Smooth muscle cell (in vitro differentiated cells): Measurements from ENCODE around the gene ARHGAP26. TPM values are rescaled to one million over a fixed set of nuclear protein-coding genes. Genes with fewer than 3 reads are reported as not detected.

Experiments used
- DNase-seq: peaks from one replicate; lab custom pipeline; 2025; ENCODE audit not compliant: unreplicated experiment; lab: John Stamatoyannopoulos, UW
- H2AFZ ChIP-seq: fragments of 200-600 bp; sonication (generic); 2 replicates; pipeline ENCODE4 v1.6.0; 2016; ENCODE audit warnings: antibody characterized with exemption, low read depth, mild to moderate bottlenecking
- H3F3A ChIP-seq: fragments of 200-600 bp; sonication (generic); 2 replicates; pipeline ENCODE4 v1.6.0; 2017; ENCODE audit warnings: antibody characterized with exemption, low read depth
- H3K27ac ChIP-seq: fragments of 200-600 bp; sonication (generic); 2 replicates; pipeline ENCODE4 v1.5.1; 2016; ENCODE audit warnings: low read depth, mild to moderate bottlenecking
- H3K27me3 ChIP-seq: fragments of 200-600 bp; sonication (generic); 2 replicates; pipeline ENCODE4 v1.6.1; 2016; ENCODE audit warnings: low read depth, mild to moderate bottlenecking
- H3K36me3 ChIP-seq: fragments of 200-600 bp; sonication (generic); 2 replicates; pipeline ENCODE4 v1.5.1; 2016; ENCODE audit warnings: low read depth
- H3K4me1 ChIP-seq: fragments of 200-600 bp; sonication (generic); 2 replicates; pipeline ENCODE4 v1.5.1; 2016; ENCODE audit warnings: low read depth
- H3K4me2 ChIP-seq: fragments of 200-600 bp; sonication (generic); 2 replicates; pipeline ENCODE4 v1.6.0; 2016; ENCODE audit warnings: mild to moderate bottlenecking
- H3K4me3 ChIP-seq: fragments of 200-600 bp; sonication (generic); 2 replicates; pipeline ENCODE4 v1.5.1; 2016; ENCODE audit warnings: mild to moderate bottlenecking
- H3K79me2 ChIP-seq: fragments of 200-600 bp; sonication (generic); 2 replicates; pipeline ENCODE4 v1.6.0; 2016; ENCODE audit warnings: low read depth, mild to moderate bottlenecking
- H3K9ac ChIP-seq: fragments of 200-600 bp; sonication (generic); 2 replicates; pipeline ENCODE4 v1.6.0; 2016; ENCODE audit warnings: low read depth
- H3K9me3 ChIP-seq: fragments of 200-600 bp; sonication (generic); replicated peaks from 2 replicates; pipeline ENCODE4 v1.5.1; 2016; ENCODE audit warnings: low read depth
- H4K20me1 ChIP-seq: fragments of 200-600 bp; sonication (generic); 2 replicates; pipeline ENCODE4 v1.6.0; 2016; ENCODE audit warnings: low read depth
- CTCF ChIP-seq: fragments of 200-600 bp; sonication (generic); IDR thresholded peaks from 2 replicates; pipeline ENCODE4 v1.5.1; 2017; ENCODE audit warnings: borderline replicate concordance, mild to moderate bottlenecking, antibody characterized with exemption; ENCODE audit not compliant: insufficient read depth, poor library complexity, severe bottlenecking
- WGBS: methylation state at CpG from one replicate; pipeline ENCODE4 v1.1.7; 2016; ENCODE audit warnings: low lambda C conversion rate; 5-methylcytosine and 5-hydroxymethylcytosine counted together
- polyA plus RNA-seq: library from polyadenylated mRNA; unstranded; fragments of >200 nt; fragmentation: Nextera tagmentation; extraction: Ambion mirVana; gene quantifications from 2 replicates; pipeline ENCODE4 v1.2.1, GENCODE V29; 2016
- total RNA-seq: library from RNA; depleted of rRNA; stranded (reverse); fragments of >200 nt; gene quantifications from 2 replicates; pipeline ENCODE4 v1.2.3, GENCODE V29; 2014

The ARHGAP26 gene
- total and polyA plus RNA-seq, 2 experiments from 2014 or later = 2.2 to 5.1 TPM

GRCh38 chr5:142937374-142937773, 167.2 kb downstream of the ARHGAP26 start:
- no peak overlapping the region for H3K4me2 ChIP-seq
- TF ChIP-seq CTCF = no peak

GRCh38 chr5:142938266-142938880, 168.2 kb downstream of the ARHGAP26 start:
- no peaks in the 10 kb centered on the region for H3F3A ChIP-seq
- no peaks in the 10 kb centered on the region for H3K9me3 ChIP-seq
- H3K36me3 ChIP-seq = no peaks in the 10 kb centered on the region
- no peaks in the 10 kb centered on the region for H4K20me1 ChIP-seq
- 87% methylated on average over 4 of the region's 4 CpGs for WGBS
- no peak overlapping the region for H2AFZ ChIP-seq
- TF ChIP-seq CTCF = no peak
- no peaks in the 10 kb centered on the region for H3K4me1 ChIP-seq
- no peaks in the 10 kb centered on the region for H3K27me3 ChIP-seq
- no peak overlapping the region for H3K4me2 ChIP-seq
- DNase-seq = no peak
- H3K9ac ChIP-seq = no peak overlapping the region
- H3K27ac ChIP-seq = no peak overlapping the region
- no peak overlapping the region for H3K4me3 ChIP-seq
- no peaks in the 10 kb centered on the region for H3K79me2 ChIP-seq

More at GRCh38 chr5:142937374-142937773, 167.2 kb downstream of the ARHGAP26 start:
- Histone ChIP-seq H3K4me3 (no peak overlapping the region), H4K20me1 (no peaks in the 10 kb centered on the region), H3K36me3 (no peaks in the 10 kb centered on the region), H3K79me2 (no peaks in the 10 kb centered on the region), H3K4me1 (no peaks in the 10 kb centered on the region), H3K27ac (no peak overlapping the region), H2AFZ (no peak overlapping the region), H3K27me3 (no peaks in the 10 kb centered on the region), H3K9ac (no peak overlapping the region), H3F3A (no peaks in the 10 kb centered on the region), H3K9me3 (no peaks in the 10 kb centered on the region)
- WGBS = 96% methylated on average over 4 of the region's 4 CpGs
- DNase-seq = no peak

GRCh38 chr5:142939006-142939405, 168.8 kb downstream of the ARHGAP26 start:
- Histone ChIP-seq H3K9ac (no peak overlapping the region), H3K36me3 (no peaks in the 10 kb centered on the region), H2AFZ (no peak overlapping the region), H3K4me1 (no peaks in the 10 kb centered on the region), H4K20me1 (no peaks in the 10 kb centered on the region), H3K27ac (no peak overlapping the region), H3K4me3 (no peak overlapping the region), H3K9me3 (no peaks in the 10 kb centered on the region), H3K4me2 (no peak overlapping the region), H3F3A (no peaks in the 10 kb centered on the region), H3K79me2 (no peaks in the 10 kb centered on the region), H3K27me3 (no peaks in the 10 kb centered on the region)
- 94% methylated on average over 3 of the region's 3 CpGs for WGBS
- no peak for TF ChIP-seq CTCF
- DNase-seq = no peak

- Histone ChIP-seq H3F3A (no peaks in the 10 kb centered on the region), H3K79me2 (no peaks in the 10 kb centered on the region), H3K4me2 (no peak overlapping the region), H3K9ac (no peak overlapping the region), H3K36me3 (no peaks in the 10 kb centered on the region), H3K9me3 (no peaks in the 10 kb centered on the region), H3K27ac (no peak overlapping the region), H3K4me1 (no peaks in the 10 kb centered on the region), H4K20me1 (no peaks in the 10 kb centered on the region), H3K27me3 (no peaks in the 10 kb centered on the region), H3K4me3 (no peak overlapping the region), H2AFZ (no peak overlapping the region)
- WGBS = 74% methylated on average over 4 of the region's 4 CpGs
- no peak for DNase-seq
- TF ChIP-seq CTCF = no peak
These were observed 169.7 kb downstream of the ARHGAP26 start for GRCh38 chr5:142939884-142940283.
